Ovary (tissue), 10 donors: Measurements from ENCODE around the gene RPUSD4. TPM values are rescaled to one million over a fixed set of nuclear protein-coding genes. Genes with fewer than 3 reads are reported as not detected.
A peak's percentile ranks its signal among the peaks of the same experiment; 100 is the strongest.

ENCODE experiments used
- DNase-seq, 5 donors: peaks; one replicate each; pipeline ENCODE4 v3.0.0-alpha.2; 2019 to 2020
- H3K27ac ChIP-seq, 2 donors: fragments of 200-600 bp; one replicate each; pipeline versions ENCODE4 v1.5.1 to v1.8.0; 2019 to 2022
- H3K27me3 ChIP-seq: fragments of 200-600 bp; one replicate; pipeline ENCODE4 v1.8.0; 2022
- H3K36me3 ChIP-seq: fragments of 200-600 bp; sonication (generic); one replicate; pipeline ENCODE4 v1.5.1; 2019
- H3K4me1 ChIP-seq: one replicate; pipeline ENCODE4 v1.8.1; 2013; ENCODE audit warnings: mild to moderate bottlenecking, moderate library complexity; ENCODE audit not compliant: insufficient read depth
- H3K4me3 ChIP-seq: fragments of 200-600 bp; sonication (generic); one replicate; pipeline ENCODE4 v1.5.1; 2017
- H3K9me3 ChIP-seq, 2 donors: fragments of 200-600 bp in 1 of 2; sonication (generic) in 1 of 2; one replicate each; pipeline versions ENCODE4 v1.5.1 to v1.8.1; 2013 to 2019; ENCODE audit warnings: mild to moderate bottlenecking in 1 of 2, moderate library complexity in 1 of 2
- CTCF ChIP-seq, 3 donors: fragments of 450-650 bp in 2 of 3; fragments of 200-600 bp in 1 of 3; IDR thresholded peaks; one replicate each; pipeline versions ENCODE4 v1.5.1 to v1.8.0; 2016 to 2022; ENCODE audit warnings: antibody characterized with exemption in 3 of 3, mild to moderate bottlenecking in 1 of 3
- EP300 ChIP-seq: sonication (generic); formaldehyde crosslinking; IDR thresholded peaks from one replicate; pipeline ENCODE4 v1.6.1; 2017; ENCODE audit warnings: antibody characterized with exemption
- POLR2A ChIP-seq: fragments of 450-650 bp; IDR thresholded peaks from one replicate; pipeline ENCODE4 v1.6.1; 2017; ENCODE audit warnings: antibody characterized with exemption, mild to moderate bottlenecking, moderate library complexity
- WGBS, 3 donors: extraction: QIAGEN DNeasy Blood & Tissue Kit in 1 of 3; methylation state at CpG; one replicate each; pipeline versions ENCODE4 v1.1.5 to v1.1.7; 2013 to 2017; 5-methylcytosine and 5-hydroxymethylcytosine counted together
- intact Hi-C, 4 donors: fragments of 100-400 bp; cut with DNase I; formaldehyde crosslinking; loops; one replicate each; pipeline versions ENCODE4 v1.11.0 to v1.15.1; 2022 to 2023
- long read RNA-seq, 3 donors: library from polyadenylated mRNA in 2 of 3; unstranded in 2 of 3; transcript quantifications; one replicate each; pipeline ENCODE4 v2.0.0 and lab custom pipeline, GENCODE V29; 2021 to 2026
- polyA plus RNA-seq, 2 donors: library from polyadenylated mRNA; stranded (reverse); fragments of 200-250 nt in 1 of 2; fragments of 350-450 nt in 1 of 2; fragmentation: Illumina TruSeq in 1 of 2; extraction: RNeasy Lipid Tissue Mini Kit (QIAGEN cat#74804) in 1 of 2; gene quantifications; one replicate each; pipeline ENCODE4 v1.2.3, GENCODE V29; 2013 to 2014
- total RNA-seq, 7 donors: library from RNA; depleted of rRNA in 2 of 7; stranded (reverse); fragments of >200 nt in 2 of 7; fragmentation: NEBNext Ultra II Directional in 3 of 7; extraction: Animal tissue kit (Norgen Biotek cat#: 25700) in 3 of 7; gene quantifications; one replicate each; pipeline versions ENCODE4 v1.1.0 to v1.2.4, GENCODE V29; 2016 to 2023
- donor health status: DM: no; HTN: no; CAD: no; lungs with moderate emphysema.
- donor health status: DM: no; HTN: no; CAD: no.
- donor health status: Bipolar disorder and iron deficiency.
- donor health status: DM: yes; HTN: yes; CAD: no.
- donor health status: DM: no; HTN: no; CAD: no.
- donor health status: DM: yes; HTN: yes; CAD: no.

RPUSD4 gene, protein sequence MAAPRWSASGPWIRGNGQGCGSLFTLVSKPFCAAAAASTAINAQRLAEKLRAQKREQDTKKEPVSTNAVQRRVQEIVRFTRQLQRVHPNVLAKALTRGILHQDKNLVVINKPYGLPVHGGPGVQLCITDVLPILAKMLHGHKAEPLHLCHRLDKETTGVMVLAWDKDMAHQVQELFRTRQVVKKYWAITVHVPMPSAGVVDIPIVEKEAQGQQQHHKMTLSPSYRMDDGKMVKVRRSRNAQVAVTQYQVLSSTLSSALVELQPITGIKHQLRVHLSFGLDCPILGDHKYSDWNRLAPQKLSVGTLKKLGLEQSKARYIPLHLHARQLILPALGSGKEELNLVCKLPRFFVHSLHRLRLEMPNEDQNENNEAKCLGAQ
- total RNA-seq (10 to 100 TPM; 18.2 to 29.0 (median 26.2) TPM), polyA plus RNA-seq (10 to 100 TPM; 21.6 to 30.3 TPM)
- long read RNA-seq, donor 1, transcript RPUSD4-201 (7 exons, 2,512 nt), result major isoform, 314 of 355 reads
- long read RNA-seq, donor 1, partial matches to known transcripts, result 5 of 355 reads
- long read RNA-seq, donor 1, other reads (novel, unspliced or antisense), result 32 of 355 reads
- long read RNA-seq, donor 2, transcript RPUSD4-201 (7 exons, 2,512 nt), result major isoform, 9 of 12 reads
- long read RNA-seq, donor 2, partial matches to known transcripts, result 0 of 12 reads
- long read RNA-seq, donor 2, other reads (novel, unspliced or antisense), result 0 of 12 reads
- long read RNA-seq, donor 3, transcript RPUSD4-201 (7 exons, 2,512 nt), result major isoform, 54 of 70 reads
- long read RNA-seq, donor 3, partial matches to known transcripts, result 1 of 70 reads
- long read RNA-seq, donor 3, other reads (novel, unspliced or antisense), result 13 of 70 reads

DNA sequence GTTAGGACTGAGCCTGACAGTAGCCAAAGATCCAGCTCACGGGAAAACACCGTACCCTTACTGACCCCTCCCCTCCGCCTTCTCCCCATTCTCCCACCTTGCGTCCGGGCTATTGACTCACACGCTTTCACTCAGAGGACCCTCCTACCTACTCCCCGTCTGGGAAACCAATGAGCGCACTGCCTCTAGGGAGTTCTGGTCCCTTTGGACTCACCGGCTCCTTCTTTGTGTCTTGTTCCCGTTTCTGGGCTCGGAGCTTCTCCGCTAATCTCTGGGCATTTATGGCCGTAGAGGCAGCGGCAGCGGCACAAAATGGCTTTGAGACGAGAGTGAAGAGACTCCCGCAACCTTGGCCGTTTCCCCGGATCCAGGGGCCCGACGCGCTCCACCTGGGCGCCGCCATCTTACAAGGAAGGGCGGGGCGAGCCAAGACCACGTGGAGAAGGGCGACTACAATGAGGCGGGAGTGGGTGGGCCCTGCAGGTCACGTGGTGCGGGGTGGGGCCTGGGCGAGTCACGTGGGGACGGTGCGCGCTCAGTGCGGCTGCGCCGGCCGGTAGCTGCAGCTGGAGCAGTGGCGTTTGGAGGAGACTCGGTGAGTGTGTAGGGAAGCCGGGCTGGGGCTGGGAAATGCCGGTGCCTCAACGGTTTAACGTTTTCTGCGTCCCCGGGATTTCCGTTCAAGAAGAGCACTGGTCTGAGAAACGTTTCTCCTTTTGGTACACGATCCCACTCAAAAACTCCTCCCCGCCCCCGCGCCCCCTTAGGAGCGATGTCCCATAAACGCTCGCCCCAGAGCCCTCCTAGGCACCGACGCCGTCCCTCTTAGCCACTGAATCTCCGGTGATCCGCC, at the start of gene RPUSD4, which contains the start of gene FAM118B:
Gene RPUSD4 (minus strand): TSS at position 415 of the 853 bp plus-strand sequence. CDS start 12 bp downstream, at position 403.
Gene FAM118B (plus strand): TSS at position 547 of the 853 bp plus-strand sequence. CDS start 23,220 bp downstream, outside the sequence.
- 0% methylated on average over 58 to 62 of the region's 62 CpGs for WGBS, 3 donors
- peak; percentile 98 to 99 (median 99) for DNase-seq
- peak within 1 kb of the TSS; percentile 87 for H3K4me3 ChIP-seq
- H3K9me3 ChIP-seq, result no peaks in the 10 kb centered on the region
- peaks cover 3% of the 10 kb centered on the region for H3K4me1 ChIP-seq
- TF ChIP-seq CTCF (IDR thresholded peaks at IDR 0.05), result no peak
- peak; percentile 66 for TF ChIP-seq POLR2A
- no peak for TF ChIP-seq EP300
- no peaks in the 10 kb centered on the region for H3K36me3 ChIP-seq
- no peak within 1 kb of the TSS for H3K27ac ChIP-seq
- intact Hi-C loops, result loop anchor here in 3 of 4 donors (5.0 kb wide), 2 partner anchors 56 to 71 kb away; partner anchors contain the start of genes FOXRED1 (in 2 of the 3), SRPRA (in 2 of the 3) and TIRAP (in 1 of the 3)
- no peaks in the 10 kb centered on the region for H3K27me3 ChIP-seq

DNA sequence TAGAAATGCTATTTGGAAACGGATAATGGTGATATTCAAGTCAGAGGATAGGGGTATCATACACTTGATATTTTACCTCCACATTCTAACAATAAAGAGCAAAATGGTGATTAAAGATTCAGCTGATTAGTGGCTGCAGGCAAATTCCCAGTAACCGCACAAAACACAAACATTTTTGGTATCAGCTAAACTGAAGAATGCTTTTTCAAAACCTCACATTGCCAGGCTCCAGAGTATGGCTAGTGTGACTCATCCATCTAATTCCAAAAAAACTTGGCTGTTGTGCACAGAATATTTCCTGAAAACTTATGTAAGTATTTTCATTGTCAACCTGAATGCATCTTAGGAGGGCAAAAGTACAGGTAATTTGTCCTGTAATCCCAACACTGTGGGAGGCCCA, 46.3 kb upstream of the RPUSD4 start:
- no peaks in the 10 kb centered on the region for H3K36me3 ChIP-seq
- no peaks in the 10 kb centered on the region for H3K4me1 ChIP-seq
- 35 to 48% (median 43%) methylated on average over 2 of the region's 2 CpGs for WGBS, 3 donors
- no peak overlapping the region for H3K27ac ChIP-seq
- no peak for DNase-seq
- no peak overlapping the region for H3K4me3 ChIP-seq
- TF ChIP-seq EP300, result no peak
- no peak for TF ChIP-seq POLR2A
- no peak for TF ChIP-seq CTCF (IDR thresholded peaks at IDR 0.05)
- intact Hi-C loops, result no loop called here
- H3K9me3 ChIP-seq, result no peaks in the 10 kb centered on the region
- no peaks in the 10 kb centered on the region for H3K27me3 ChIP-seq

DNA sequence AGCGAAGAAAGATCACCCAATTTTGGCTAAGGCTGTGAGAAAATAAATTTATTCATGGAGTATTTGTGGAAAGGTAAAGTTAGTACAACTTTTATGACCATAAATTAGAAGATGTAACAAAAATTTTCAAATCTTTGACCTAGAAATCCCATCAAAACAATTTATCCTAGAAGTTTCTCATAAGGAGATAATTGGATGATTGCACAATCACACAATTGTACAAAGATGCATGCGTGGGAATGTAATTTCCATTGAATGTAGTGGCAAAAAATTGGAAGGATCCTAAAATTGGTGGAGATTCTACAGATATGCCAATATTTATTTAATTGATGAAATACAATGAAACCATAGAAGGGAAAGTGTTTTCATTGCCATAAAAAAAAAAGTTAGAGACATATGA, 45.7 kb upstream of the RPUSD4 start:
- intact Hi-C loops, result no loop called here
- WGBS, 3 donors, result 65 to 67% (median 67%) methylated on average over 2 of the region's 2 CpGs

More for the DNA sequence above, 45.7 kb upstream of the RPUSD4 start:
- Histone ChIP-seq H3K9me3 (no peaks in the 10 kb centered on the region), H3K27ac (no peak overlapping the region), H3K36me3 (no peaks in the 10 kb centered on the region), H3K4me1 (no peaks in the 10 kb centered on the region), H3K27me3 (no peaks in the 10 kb centered on the region), H3K4me3 (no peak overlapping the region)
- TF ChIP-seq EP300, result no peak
- TF ChIP-seq POLR2A, result no peak
- no peak for TF ChIP-seq CTCF (IDR thresholded peaks at IDR 0.05)
- DNase-seq, result no peak
